Activated CD8-positive, alpha-beta memory T cell treated with anti-CD3 and anti-CD28 coated beads for 1 hour (primary cell): ENCODE data around the gene TMEM150B.
"Not testable (repeated sequence)": the region's sequence is repeated elsewhere in the genome, so short reads cannot be mapped to it uniquely, and the experiment has no call there.

Source experiments
- DNase-seq, 2 donors: peaks; one replicate each; pipeline ENCODE4 v3.0.0-alpha.2; 2020; ENCODE audit warnings: low read depth in 1 of 2; ENCODE audit errors: extremely low read depth in 1 of 2

The TMEM150B gene

DNA sequence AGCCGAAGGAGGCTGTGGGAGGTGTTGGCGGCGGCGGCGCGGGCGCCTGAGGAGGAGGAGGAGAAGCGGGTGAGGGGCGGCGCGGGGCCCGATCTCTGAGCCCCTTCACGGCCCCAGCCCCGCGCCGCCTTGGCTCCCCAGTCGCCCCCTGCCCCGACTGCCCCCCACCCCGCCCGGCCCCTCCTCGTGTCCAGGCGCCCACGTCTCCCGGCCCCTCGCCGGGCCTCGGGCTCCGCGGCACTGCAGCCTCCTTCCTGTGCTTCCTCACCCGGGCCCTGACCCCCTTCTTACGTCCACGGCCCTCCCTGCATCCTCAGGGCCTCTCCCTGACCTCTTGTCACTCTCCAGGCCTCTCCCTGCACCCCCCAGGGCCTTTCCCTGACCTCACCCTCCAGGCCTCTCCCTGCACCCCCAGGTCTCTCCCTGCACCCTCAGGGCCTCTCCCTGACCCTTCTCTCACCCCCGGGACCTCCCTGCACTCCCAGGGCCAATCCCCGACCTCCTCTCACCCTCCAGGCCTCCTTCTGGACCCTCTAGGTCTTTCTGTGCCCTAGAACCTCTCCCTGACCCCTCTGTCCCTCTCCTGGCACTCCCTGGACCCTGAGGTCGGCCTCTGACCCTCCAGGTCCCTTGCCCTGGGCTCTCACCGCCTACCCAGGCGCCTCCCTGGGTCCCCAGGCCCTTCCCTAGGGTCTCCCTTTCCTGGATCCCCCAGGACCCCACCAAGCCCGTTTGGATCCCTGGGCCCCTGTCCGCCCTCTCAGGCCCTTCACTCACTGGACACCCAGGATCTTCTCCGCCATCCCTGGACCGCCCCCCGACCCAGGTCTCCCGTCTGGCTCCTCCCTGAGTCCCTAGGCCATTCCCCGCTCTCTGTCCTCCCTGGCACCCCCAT lies 15.0 kb upstream of the TMEM150B start:
- no peak for DNase-seq

DNA sequence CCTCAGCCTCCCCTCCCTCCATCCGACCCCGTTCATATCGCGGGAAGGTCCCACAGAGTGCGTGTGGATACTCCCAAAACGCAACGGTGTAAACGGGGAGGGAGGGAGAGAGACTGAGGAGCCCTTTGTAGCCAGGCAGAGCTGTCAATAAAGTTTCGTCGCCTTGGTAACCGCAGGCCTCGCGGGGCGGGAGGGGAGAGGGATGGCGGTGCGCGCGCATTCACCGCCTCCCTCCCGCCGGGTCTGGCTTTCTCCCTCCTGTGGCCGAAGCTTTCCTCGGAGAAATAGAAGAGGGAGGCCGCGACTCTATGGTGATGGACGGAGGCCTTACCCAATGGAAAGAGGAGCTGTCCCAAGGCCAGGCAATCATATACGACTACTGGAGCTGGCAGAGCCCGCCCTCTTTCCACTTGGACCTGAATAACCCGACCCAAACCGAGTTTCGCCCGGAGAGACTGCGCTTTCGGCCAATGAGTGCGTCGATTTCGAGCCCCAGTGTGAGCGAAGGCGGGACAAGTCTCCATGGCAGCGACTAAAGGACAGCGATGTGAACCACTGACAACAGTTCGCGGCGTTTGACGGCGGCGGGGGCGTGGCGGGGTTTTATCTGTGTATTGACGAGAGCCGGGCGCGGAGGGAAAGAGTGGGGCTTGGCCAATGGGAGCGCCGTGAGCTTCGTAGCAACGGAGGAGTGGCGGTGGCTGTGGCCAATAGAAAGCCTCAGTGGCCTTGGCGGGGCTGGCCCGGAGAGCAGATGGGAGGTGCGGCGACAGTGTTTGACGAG lies 14.2 kb upstream of the TMEM150B start, which contains the start of gene KMT5C:
Gene KMT5C (plus strand): TSS at position 772 of the 784 bp plus-strand sequence. CDS start 2,061 bp downstream, outside the sequence.
- peak; percentile 100 for DNase-seq

DNA sequence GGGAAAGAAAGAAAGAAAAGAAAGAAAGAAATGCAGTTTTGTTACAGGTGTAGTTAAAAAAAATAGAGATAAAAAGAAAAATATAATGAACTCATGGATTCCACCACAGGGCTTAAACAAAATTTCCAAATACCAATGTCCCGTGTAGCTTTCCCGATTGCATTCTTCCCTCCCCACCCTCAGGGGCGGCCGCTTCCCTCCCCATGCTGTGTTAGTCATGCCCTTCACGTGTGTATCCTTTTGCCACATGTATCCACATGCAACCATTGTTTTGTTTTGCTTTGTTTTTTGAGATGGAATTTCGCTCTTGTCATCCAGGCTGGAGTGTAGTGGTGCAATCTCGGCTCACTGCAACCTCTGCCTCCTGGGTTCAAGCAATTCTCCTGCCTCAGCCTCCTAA lies 11.0 kb upstream of the TMEM150B start:
- DNase-seq: no peak

DNA sequence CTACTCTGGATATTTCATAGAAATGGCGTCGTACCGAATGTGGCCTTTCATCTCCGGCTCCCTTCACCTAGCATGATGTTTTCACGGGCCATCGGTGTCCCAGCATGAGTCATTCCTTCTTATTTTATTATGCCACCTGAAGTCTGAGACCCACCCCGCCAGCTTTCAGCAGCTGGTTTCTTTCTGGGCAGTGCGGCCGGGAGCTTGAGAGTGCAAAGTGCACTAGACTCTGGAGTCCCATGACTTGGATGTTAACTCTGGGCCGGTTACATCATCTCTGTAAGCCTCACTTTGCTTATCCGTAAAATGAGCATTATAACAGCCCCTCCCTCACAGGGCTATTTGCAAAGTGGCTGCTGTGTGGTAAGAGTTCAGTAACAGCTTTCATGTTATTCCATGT lies 8.7 kb upstream of the TMEM150B start:
- no peak for DNase-seq

DNA sequence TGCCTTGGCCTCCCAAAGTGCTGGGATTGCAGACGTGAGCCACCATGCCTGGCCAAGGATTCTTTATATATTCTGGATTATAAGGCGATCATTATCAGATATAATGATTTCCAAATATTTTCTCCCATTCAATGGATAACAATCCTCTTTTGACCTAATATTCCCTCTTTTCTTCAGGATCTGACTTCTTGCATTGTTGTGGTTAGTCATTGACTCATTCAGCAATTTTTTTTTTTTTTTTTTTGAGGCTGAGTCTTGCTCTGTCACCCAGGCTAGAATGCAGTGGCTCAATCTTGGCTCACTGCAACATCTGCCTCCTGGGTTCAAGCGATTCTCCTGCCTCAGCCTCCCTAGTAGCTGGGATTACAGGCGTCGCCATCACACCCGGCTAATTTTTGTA lies 4.7 kb upstream of the TMEM150B start:
- not testable (repeated sequence) for DNase-seq

DNA sequence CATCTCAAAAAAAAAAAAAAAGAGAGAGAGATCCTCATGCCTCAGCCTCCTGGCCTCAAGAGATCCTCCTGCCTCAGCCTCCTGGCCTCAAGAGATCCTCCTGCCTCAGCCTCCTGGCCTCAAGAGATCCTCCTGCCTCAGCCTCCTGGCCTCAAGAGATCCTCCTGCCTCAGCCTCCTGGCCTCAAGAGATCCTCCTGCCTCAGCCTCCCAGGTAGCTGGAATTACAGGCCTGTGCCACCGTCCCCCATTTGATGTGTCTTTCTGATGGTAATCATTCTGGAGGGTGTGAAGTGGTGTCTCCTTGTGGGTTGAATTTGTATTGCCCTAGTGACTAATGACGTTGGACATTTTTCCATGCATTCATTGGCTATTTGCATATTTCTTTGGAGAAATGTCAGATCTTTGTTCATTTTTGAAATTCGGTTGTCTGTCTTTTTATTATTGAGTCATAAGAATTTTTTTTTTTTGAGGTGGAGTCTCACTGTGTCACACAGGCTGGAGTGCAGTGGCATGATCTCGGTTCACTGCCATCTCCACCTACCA lies 3.7 kb upstream of the TMEM150B start:
- DNase-seq: not testable (repeated sequence)

DNA sequence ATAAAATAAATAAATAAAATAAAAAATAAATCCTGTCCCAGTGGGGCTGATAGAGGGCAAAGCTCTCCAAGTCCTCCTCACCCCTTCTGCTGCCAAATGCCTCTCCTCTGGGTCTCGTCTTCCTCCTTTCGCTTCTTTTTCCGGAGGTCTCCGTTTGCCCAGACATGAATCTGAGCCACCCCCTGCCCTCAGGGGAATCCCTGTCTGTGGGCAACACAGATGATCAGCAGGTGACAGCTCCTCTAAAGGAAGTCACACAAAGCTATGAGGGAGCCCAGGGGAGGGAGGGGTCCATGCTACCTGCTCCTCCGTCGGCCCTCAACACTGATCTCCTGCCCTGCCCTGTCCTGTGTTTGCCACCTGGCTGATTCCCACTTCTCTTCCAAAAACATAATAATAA lies 479 bp downstream of the TMEM150B start:
- no peak for DNase-seq

DNA sequence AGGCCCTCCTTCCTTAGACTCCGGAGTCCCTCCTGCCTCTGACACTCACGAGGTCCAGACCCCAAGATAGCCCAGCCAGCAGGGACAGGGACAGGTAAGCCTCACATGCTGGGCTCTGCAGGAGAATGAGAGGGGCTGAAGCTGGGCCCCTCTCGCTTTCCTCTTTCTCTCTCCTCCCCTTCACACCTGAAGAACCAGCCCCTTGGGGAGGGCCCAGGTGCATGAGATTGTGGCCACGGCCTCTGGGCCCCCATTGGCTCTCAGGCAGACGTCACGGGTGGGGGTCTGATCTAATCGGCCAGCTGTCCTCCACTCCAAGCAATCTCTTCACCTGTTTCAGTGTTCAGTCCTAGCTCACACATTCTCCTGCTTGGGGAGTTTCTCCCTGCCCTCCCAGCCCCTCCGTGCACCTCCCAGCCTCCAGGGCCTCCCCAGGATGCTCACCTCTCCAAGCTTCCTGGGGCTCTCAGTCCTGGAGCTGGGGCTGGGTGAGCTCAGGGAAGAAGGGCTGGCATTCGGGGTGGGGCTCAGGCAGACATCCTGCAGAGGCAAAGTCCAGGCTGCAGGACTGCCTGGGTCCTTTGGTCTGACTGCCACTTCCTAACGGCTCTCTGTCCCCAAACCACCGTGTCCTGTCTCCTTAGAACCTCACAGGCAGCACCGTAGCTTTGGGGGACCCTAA lies 2.8 kb downstream of the TMEM150B start:
- no peak for DNase-seq

DNA sequence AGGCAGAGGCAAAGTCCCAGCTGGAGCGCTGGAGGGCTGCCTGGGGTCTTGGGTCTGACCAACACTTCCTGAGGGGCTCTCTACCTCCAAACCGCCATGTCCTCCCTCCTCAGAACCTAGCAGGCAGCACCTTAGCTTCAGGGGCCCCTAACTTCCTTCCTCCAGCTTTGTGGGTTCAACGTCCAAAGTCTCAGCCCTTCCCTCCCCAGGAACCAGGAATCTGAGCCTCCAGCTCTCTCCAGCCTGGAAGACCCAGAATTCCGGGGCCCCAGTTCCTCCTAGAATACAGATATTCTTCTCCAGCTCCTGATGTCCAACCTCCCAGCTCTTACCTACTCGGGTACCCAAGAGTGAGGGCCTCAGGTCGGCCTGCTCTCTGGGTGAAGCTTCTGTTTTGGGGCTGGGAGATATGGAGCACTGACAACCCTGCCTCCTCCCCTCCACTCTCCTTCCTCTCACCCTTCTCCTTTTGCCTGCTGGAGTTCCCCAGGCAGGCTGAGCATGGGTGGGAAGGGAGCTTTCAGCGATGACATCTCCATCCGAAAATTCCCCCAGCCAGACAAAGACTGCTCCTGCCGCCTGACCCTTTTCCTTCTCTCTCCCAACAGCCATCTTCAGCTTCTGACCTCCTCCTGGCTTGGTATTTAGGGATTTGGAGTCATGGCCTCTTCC lies 3.5 kb downstream of the TMEM150B start:
- no peak for DNase-seq

DNA sequence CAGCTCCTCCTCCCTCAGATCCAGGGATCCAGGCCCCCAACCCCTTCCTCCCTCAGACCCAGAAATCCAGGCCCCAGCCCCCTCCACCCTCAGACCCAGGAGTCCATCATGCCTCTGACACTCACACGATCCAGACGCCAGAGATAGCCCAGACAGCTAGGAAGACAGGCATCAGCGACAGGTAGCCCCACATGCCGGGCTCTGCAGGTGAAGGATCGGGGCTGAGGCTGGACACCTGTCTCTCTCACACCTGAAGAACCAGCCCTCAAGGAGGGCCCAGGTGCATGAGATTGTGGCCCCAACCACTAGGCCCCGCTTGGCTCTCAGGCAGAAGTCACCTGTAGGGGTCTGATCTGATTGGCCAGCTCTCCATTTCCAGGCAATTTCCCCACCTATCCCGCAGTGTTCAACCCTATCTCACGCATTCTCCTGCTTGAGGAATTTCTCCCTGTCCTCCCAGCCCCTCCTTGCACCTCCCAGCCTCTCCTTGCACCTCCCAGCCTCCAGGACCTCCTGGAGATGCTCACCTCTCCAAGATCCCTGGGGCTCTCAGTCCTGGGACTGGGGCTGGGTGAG lies 4.2 kb downstream of the TMEM150B start:
- no peak for DNase-seq

DNA sequence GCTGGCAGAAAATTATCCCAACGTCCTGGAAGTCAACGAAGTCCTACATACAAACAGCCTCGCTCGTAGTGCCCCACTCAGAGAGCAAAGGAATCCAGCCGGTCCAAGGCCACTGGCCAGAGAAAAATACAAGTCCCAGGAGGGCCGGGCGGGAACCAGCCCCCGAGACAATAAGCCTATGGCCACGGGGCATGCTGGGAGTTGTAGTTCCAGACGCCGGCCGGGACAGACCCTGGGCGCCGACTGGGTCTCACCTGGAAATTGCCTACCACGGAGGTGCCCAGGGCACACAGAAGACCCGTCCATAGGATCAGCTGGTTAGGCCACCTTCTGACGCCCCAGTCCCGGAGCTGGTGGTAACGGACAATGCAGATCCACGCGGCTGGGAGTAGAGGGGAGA lies 5.4 kb downstream of the TMEM150B start:
- DNase-seq: no peak

DNA sequence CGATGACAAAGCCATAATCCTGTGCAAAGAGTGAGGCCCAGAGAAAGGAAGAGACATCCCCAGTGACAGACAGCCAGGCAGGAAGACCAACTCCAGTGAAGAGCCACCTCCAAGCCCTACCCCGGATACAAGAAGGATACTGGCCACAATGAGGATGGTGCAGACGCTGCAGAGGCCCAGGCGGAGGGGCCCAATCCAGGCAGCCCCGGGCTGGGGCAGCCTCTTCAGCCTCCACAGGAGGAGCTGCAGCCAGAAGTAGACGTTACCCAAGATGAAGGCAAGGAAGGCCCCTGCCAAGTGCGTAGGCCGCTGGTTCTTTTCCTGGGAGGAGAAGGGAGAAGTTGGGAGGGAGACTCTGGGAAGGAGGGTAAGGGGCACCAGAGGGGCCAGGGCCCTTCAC lies 8.5 kb downstream of the TMEM150B start:
- no peak for DNase-seq

DNA sequence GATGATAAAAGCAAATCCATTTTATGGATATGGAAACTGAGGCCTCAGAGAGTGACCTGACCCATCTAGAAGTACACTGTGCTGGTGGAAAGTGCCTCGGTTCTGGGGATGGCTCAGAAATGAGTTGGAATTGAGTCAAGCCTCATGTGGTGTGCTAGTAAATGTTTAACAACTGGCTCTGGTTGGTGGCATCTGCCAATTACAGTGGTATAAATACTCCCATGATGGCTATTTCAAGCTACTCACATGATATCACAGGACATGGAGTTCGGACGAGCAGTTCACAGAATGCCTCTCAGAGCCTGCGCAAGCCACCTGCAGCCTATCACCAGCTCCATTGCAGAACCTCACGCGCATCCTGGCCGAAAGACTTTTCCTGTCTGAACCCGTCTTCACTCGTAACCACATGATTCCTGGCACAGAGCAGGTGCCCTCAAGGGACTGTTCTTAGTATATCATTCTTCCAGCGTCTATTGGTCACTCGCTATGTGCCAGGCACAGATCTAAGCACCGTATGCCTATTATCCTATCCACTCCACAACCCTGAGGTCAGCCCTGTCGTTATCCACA lies 9.1 kb downstream of the TMEM150B start:
- no peak for DNase-seq

DNA sequence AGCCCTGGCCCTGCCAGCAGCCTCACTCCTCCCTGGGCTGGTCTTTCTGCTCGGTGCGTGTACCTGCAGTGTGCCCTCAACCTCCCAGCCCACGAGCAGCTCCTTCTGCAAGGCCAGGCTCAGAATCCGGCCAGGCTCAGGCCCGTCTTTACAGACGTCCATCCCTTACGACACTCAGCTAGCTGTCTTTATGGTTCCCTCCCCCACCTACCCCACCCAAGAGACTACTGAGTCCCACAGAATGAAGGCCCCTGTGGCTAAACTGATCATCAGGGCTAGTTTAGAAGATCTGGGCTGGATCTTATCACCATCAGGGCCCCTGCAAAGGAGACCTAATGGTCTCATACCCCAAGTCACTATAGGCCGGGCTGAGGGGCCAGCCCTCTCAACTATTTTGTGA lies 10.7 kb downstream of the TMEM150B start:
- no peak for DNase-seq

DNA sequence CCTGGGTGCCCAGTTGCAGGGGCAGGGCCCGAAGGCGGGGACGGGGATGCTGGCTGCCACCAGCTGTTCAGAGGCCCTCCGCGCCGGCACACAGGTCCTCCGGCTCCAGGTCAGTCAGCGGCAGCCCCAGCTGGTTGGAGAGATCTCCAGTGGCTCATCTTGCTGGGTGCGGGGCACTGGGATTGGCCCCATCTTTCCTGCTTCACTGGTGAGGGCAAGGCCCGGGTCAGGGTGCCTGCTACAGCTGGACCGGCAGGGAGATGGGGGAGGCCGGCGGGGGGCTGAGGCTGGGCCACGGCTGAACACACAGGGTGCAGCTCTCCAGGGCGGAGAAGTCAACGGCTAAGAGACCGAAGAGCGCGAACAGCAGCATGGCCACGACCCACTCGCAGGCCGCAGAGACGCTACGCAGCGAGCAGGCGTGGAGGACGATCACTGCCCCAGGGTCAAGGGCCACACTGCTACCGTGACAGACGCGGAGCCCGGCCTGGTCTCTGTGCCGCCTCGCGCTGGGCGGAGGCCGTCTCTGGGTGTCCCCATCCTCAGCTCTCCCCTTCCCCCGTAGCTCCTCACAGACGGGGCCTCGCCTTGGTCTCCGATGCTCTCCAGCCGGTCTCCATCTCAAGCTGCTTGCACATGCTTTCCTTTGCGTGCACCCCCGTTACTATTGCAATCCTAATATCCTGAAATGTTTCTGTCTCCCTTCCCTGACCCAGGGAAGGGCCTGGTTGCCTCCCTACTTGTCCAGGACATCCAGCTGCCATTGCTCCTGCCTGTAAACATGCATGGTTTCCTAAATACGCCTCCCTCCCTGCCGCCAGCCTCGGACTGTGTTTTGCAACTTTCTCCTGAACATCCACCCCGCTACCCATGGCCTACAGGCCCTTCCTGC lies 12.3 kb downstream of the TMEM150B start:
- DNase-seq: no peak

DNA sequence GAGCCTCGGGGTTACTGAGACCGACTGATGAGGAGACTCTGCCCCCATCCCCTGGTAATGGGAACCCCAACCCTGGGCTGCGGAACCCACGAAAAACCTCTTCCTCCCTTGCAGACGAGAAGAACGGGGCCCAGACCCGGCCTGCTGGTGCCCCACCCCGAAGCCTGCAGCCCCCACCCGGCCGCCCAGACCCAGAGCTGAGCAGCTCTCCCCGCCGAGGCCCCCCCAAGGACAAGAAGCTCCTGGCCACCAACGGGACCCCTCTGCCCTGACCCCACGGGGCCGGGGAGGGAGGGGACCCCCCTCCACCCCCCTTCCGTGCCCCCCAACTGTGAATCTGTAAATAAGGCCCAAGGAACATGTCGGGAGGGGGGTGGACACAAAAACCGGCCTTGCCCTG lies 13.3 kb downstream of the TMEM150B start:
- no peak for DNase-seq

DNA sequence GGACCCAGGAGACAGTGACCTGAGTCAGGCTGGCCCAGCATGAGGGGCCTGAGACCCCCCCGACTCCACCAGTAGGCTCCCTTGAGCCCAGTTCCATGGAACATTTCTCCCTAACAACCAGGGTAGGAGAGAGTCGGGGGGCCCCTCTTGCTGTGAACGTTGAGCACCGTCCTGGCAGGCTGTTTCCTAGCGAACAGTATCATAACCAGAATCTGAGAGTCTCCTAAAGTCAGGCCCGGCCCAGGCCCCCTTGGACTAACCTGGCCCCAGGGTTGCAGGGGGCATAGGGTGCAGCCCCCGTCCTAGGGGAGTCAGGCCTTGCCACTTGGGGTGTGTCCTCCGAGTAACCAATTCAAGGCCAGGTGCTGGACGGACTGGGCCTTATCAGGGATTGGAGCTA lies 13.7 kb downstream of the TMEM150B start:
- no peak for DNase-seq

DNA sequence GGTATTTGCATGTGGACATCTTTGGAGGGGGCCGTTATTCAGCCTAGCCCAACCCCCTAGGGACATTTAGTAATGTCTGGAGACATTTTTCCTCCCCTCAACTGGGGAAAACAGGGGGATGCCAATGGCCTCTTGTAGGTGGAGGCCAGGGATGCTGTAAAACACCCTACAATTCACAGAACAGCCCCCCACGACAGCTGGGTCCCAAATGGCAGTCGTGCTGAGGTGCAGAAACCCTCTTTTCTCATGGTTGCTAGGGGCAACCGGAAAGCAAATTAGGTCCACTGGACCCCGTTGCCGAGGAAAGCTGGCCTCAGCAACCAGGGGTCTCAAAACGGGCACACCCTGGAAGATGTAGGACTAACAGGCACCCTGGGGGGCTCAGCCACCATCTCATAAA lies 14.6 kb downstream of the TMEM150B start:
- no peak for DNase-seq

DNA sequence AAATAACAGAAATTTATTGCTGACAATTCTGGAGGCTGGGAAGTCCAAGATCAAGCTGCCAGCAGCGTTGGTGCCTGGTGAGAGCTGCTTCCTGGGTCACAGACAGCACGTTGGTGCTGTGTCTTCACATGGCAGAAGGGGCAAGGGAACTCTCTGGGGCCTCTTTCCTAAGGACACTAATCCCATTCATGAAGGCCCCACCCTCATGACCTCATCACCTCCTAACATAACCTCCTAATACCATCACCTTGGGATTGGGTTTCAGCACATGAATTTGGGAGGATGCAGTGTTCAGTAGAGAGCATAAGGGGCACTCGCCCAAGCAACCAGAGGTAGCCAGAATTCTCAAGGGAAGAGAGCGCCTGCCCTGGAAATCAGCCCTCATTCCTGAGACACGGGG lies 15.7 kb downstream of the TMEM150B start:
- DNase-seq: no peak
